GM18526 (cell line): ENCODE measurements around the gene HIGD2A.

Experiments
- POLR2A ChIP-seq: IDR thresholded peaks from 3 replicates; pipeline ENCODE4 v1.6.1; 2011; ENCODE audit not compliant: insufficient read length; ENCODE audit errors: extremely low read depth

The HIGD2A gene

GRCh38 chr5:176415952-176416924 lies 27.7 kb downstream of the HIGD2A start, which contains the start of gene CLTB:
Gene CLTB (minus strand): TSS chr5:176416539. CDS start chr5:176416363, 176 bp downstream.
- TF ChIP-seq POLR2A = peak; percentile 59

GRCh38 chr5:176416965-176417364 lies 28.4 kb downstream of the HIGD2A start:
- TF ChIP-seq POLR2A = no peak

- TF ChIP-seq POLR2A = no peak
Measured at GRCh38 chr5:176418251-176418650, 29.7 kb downstream of the HIGD2A start.

GRCh38 chr5:176420086-176420485 lies 31.5 kb downstream of the HIGD2A start:
- TF ChIP-seq POLR2A = no peak

- no peak for TF ChIP-seq POLR2A
Measured at GRCh38 chr5:176420972-176421544, 32.5 kb downstream of the HIGD2A start.

- TF ChIP-seq POLR2A = no peak
Measured at GRCh38 chr5:176424181-176424580, 35.6 kb downstream of the HIGD2A start.

- TF ChIP-seq POLR2A = no peak
Measured at GRCh38 chr5:176425138-176425537, 36.6 kb downstream of the HIGD2A start.

- no peak for TF ChIP-seq POLR2A
Measured at GRCh38 chr5:176425791-176426190, 37.2 kb downstream of the HIGD2A start.

GRCh38 chr5:176426876-176427275 lies 38.3 kb downstream of the HIGD2A start:
- no peak for TF ChIP-seq POLR2A

GRCh38 chr5:176427971-176428370 lies 39.4 kb downstream of the HIGD2A start:
- no peak for TF ChIP-seq POLR2A

GRCh38 chr5:176429972-176430371 lies 41.4 kb downstream of the HIGD2A start:
- no peak for TF ChIP-seq POLR2A

GRCh38 chr5:176432707-176433106 lies 44.2 kb downstream of the HIGD2A start:
- TF ChIP-seq POLR2A = no peak

GRCh38 chr5:176436656-176437055 lies 48.1 kb downstream of the HIGD2A start:
- no peak for TF ChIP-seq POLR2A

- no peak for TF ChIP-seq POLR2A
Measured at GRCh38 chr5:176438959-176439757, 50.6 kb downstream of the HIGD2A start.
